ENCODE measurements around the gene CSTF1.

- TF ChIP-seq, protein P1, sequence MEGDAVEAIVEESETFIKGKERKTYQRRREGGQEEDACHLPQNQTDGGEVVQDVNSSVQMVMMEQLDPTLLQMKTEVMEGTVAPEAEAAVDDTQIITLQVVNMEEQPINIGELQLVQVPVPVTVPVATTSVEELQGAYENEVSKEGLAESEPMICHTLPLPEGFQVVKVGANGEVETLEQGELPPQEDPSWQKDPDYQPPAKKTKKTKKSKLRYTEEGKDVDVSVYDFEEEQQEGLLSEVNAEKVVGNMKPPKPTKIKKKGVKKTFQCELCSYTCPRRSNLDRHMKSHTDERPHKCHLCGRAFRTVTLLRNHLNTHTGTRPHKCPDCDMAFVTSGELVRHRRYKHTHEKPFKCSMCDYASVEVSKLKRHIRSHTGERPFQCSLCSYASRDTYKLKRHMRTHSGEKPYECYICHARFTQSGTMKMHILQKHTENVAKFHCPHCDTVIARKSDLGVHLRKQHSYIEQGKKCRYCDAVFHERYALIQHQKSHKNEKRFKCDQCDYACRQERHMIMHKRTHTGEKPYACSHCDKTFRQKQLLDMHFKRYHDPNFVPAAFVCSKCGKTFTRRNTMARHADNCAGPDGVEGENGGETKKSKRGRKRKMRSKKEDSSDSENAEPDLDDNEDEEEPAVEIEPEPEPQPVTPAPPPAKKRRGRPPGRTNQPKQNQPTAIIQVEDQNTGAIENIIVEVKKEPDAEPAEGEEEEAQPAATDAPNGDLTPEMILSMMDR (IDR thresholded peaks at IDR 0.05 in 2 of 3, conservative IDR thresholded peaks at IDR 0.05 in 1 of 3; ENCODE audit: borderline replicate concordance in 1 of 3, insufficient read depth in 1 of 3, low read depth in 2 of 3, low read length in 2 of 3) = no peak
- TF ChIP-seq SRF (IDR thresholded peaks at IDR 0.05; ENCODE audit: low read depth) (no peak), EGR1 (IDR thresholded peaks at IDR 0.05; ENCODE audit: low read depth) (no peak), POLR2A (IDR thresholded peaks at IDR 0.05; ENCODE audit: borderline replicate concordance, extremely low read depth, insufficient read depth, insufficient read length) (no peak), RAD21 (IDR thresholded peaks at IDR 0.05; ENCODE audit: low read depth) (no peak), SIN3A (IDR thresholded peaks at IDR 0.05; ENCODE audit: low read depth) (no peak), MAX (IDR thresholded peaks at IDR 0.05) (no peak), EZH2 (IDR thresholded peaks at IDR 0.05) (no peak), FOSL1 (IDR thresholded peaks at IDR 0.05; ENCODE audit: low read depth) (no peak), SP1 (IDR thresholded peaks at IDR 0.05; ENCODE audit: low read depth) (no peak), YY1 (IDR thresholded peaks at IDR 0.05; ENCODE audit: extremely low read depth, insufficient replicate concordance, low read depth, low read length) (no peak), REST (IDR thresholded peaks at IDR 0.05; ENCODE audit: low read depth) (no peak), POLR2AphosphoS5 (IDR thresholded peaks at IDR 0.05; ENCODE audit: low read depth, low read length) (no peak)
Observed at GRCh38 chr20:56429502-56429901, 37.1 kb downstream of the CSTF1 start.
